Measurements from ENCODE around the gene KCNQ1.

The KCNQ1 gene

GRCh38 chr11:2792381-2793250 is 347.8 kb downstream of the KCNQ1 start:
- DNase-seq: no peak

- DNase-seq: no peak
Observed at GRCh38 chr11:2793701-2794045, 348.9 kb downstream of the KCNQ1 start.

- no peak for DNase-seq
Observed at GRCh38 chr11:2794046-2794967, 349.5 kb downstream of the KCNQ1 start.

- DNase-seq: no peak
Observed at GRCh38 chr11:2794968-2795322, 350.1 kb downstream of the KCNQ1 start.

GRCh38 chr11:2795491-2795991 is 350.7 kb downstream of the KCNQ1 start:
- no peak for DNase-seq

- no peak for DNase-seq
Observed at GRCh38 chr11:2796091-2796490, 351.3 kb downstream of the KCNQ1 start.

- DNase-seq: no peak
Observed at GRCh38 chr11:2796508-2797113, 351.8 kb downstream of the KCNQ1 start.

- DNase-seq: no peak
Observed at GRCh38 chr11:2797121-2797711, 352.4 kb downstream of the KCNQ1 start.

- no peak for DNase-seq
Observed at GRCh38 chr11:2797741-2798361, 353.0 kb downstream of the KCNQ1 start.

GRCh38 chr11:2798951-2799761 is 354.3 kb downstream of the KCNQ1 start:
- DNase-seq: no peak

- no peak for DNase-seq
Observed at GRCh38 chr11:2799881-2800654, 355.3 kb downstream of the KCNQ1 start.

- no peak for DNase-seq
Observed at GRCh38 chr11:2800655-2801531, 356.1 kb downstream of the KCNQ1 start.

- no peak for DNase-seq
Observed at GRCh38 chr11:2801711-2802388, 357.0 kb downstream of the KCNQ1 start.

GRCh38 chr11:2802389-2803185 is 357.8 kb downstream of the KCNQ1 start:
- no peak for DNase-seq

GRCh38 chr11:2803186-2804091 is 358.6 kb downstream of the KCNQ1 start:
- DNase-seq: no peak

GRCh38 chr11:2804189-2804588 is 359.4 kb downstream of the KCNQ1 start:
- DNase-seq: no peak
